Kidney capillary endothelial cell (primary cell): Measurements from ENCODE around the gene ARHGAP8.
"Not testable (repeated sequence)": the region's sequence is repeated elsewhere in the genome, so short reads cannot be mapped to it uniquely, and the experiment has no call there.

ENCODE experiments used
- DNase-seq: peaks from one replicate; pipeline ENCODE4 v3.0.0-alpha.2; 2018; ENCODE audit warnings: low spot score

ARHGAP8 gene

GRCh38 chr22:44889255-44889878 lies 137.0 kb downstream of the ARHGAP8 start:
- no peak for DNase-seq

GRCh38 chr22:44890416-44891292 lies 138.3 kb downstream of the ARHGAP8 start:
- DNase-seq: no peak

GRCh38 chr22:44891293-44891747 lies 138.9 kb downstream of the ARHGAP8 start:
- DNase-seq: no peak

- DNase-seq: no peak
Measured at GRCh38 chr22:44891791-44892190, 139.4 kb downstream of the ARHGAP8 start.

- DNase-seq: no peak
Measured at GRCh38 chr22:44892243-44892642, 139.9 kb downstream of the ARHGAP8 start.

- DNase-seq: no peak
Measured at GRCh38 chr22:44892803-44893730, 140.7 kb downstream of the ARHGAP8 start.

GRCh38 chr22:44893731-44894080 lies 141.3 kb downstream of the ARHGAP8 start:
- no peak for DNase-seq

GRCh38 chr22:44894321-44894720 lies 141.9 kb downstream of the ARHGAP8 start:
- DNase-seq: no peak

- no peak for DNase-seq
Measured at GRCh38 chr22:44894782-44895181, 142.4 kb downstream of the ARHGAP8 start.

- no peak for DNase-seq
Measured at GRCh38 chr22:44895296-44896055, 143.1 kb downstream of the ARHGAP8 start.

- no peak for DNase-seq
Measured at GRCh38 chr22:44898236-44898635, 145.9 kb downstream of the ARHGAP8 start.

- DNase-seq: peak; percentile 2
Measured at GRCh38 chr22:44901301-44901700, 148.9 kb downstream of the ARHGAP8 start.

GRCh38 chr22:44903164-44903563 lies 150.8 kb downstream of the ARHGAP8 start:
- not testable (repeated sequence) for DNase-seq

GRCh38 chr22:44904492-44905152 lies 152.2 kb downstream of the ARHGAP8 start:
- not testable (repeated sequence) for DNase-seq

- no peak for DNase-seq
Measured at GRCh38 chr22:44906248-44906936, 154.0 kb downstream of the ARHGAP8 start.

GRCh38 chr22:44906999-44907644 lies 154.7 kb downstream of the ARHGAP8 start:
- no peak for DNase-seq

- no peak for DNase-seq
Measured at GRCh38 chr22:44907765-44908737, 155.7 kb downstream of the ARHGAP8 start.

- no peak for DNase-seq
Measured at GRCh38 chr22:44909241-44909640, 156.9 kb downstream of the ARHGAP8 start.
